ENCODE measurements around the gene PJA2. TPM values are rescaled to one million over a fixed set of nuclear protein-coding genes. Genes with fewer than 3 reads are reported as not detected.

The PJA2 gene
- total and polyA plus RNA-seq, 9 donors: 58.8 to 122 (median 109) TPM

DNA sequence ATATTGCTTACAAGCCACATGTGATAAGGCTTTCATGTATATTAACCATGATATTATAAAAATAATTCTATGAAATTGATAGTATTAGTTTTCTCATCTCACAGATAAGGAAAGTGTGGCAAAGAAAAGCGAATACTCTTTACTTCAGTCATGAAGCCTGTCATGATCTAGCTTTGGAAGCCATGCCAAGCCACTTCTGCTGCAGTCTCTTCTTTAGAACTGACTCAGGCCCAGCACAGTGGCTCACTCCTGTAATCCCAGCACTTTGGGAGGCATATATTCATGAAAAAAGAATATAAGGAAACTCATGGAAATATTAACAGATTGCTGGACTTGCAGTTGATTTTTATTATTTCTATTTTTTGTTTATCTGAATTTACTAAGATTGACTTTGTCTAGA, 42.9 kb upstream of the PJA2 start:
- WGBS, 3 donors: 86 to 98% (median 96%) methylated on average over 1 of the region's 1 CpG
- H3K4me1 ChIP-seq (ENCODE audit: insufficient read depth): no peaks in the 10 kb centered on the region
- no peaks in the 10 kb centered on the region for H3K27me3 ChIP-seq
- no peaks in the 10 kb centered on the region for H3K36me3 ChIP-seq
- TF ChIP-seq POLR2A (IDR thresholded peaks at IDR 0.05) (no peak), EP300 (IDR thresholded peaks at IDR 0.05) (no peak)
- TF ChIP-seq, protein P1, sequence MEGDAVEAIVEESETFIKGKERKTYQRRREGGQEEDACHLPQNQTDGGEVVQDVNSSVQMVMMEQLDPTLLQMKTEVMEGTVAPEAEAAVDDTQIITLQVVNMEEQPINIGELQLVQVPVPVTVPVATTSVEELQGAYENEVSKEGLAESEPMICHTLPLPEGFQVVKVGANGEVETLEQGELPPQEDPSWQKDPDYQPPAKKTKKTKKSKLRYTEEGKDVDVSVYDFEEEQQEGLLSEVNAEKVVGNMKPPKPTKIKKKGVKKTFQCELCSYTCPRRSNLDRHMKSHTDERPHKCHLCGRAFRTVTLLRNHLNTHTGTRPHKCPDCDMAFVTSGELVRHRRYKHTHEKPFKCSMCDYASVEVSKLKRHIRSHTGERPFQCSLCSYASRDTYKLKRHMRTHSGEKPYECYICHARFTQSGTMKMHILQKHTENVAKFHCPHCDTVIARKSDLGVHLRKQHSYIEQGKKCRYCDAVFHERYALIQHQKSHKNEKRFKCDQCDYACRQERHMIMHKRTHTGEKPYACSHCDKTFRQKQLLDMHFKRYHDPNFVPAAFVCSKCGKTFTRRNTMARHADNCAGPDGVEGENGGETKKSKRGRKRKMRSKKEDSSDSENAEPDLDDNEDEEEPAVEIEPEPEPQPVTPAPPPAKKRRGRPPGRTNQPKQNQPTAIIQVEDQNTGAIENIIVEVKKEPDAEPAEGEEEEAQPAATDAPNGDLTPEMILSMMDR (IDR thresholded peaks at IDR 0.05): no peak
- no peak for DNase-seq
- intact Hi-C loops (cut with DNase I): no loop called here
- no peak overlapping the region for H3K27ac ChIP-seq
- H3K4me3 ChIP-seq: no peak overlapping the region
- no peaks in the 10 kb centered on the region for H3K9me3 ChIP-seq

DNA sequence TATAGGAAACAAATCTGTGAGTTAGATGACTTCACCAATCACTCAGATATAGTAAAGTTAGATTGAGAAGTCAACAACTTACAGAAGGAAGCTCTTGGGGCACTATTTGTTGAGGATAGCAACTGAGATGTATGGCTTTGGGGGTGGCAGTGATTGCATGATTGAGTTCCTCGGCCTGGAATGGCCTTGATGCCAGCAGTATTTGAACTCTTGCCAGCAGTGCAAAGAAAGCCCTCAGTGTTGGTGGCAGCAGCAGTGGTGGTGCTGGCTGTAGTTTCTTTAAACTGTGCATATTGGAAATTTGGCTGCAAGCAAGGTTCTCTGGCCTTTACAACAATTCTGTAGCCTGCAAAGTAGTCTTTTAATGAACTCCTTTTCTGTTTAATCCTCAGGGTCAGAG, 41.4 kb upstream of the PJA2 start:
- WGBS, 3 donors: 7 to 62% (median 46%) methylated on average over 1 of the region's 1 CpG

DNA sequence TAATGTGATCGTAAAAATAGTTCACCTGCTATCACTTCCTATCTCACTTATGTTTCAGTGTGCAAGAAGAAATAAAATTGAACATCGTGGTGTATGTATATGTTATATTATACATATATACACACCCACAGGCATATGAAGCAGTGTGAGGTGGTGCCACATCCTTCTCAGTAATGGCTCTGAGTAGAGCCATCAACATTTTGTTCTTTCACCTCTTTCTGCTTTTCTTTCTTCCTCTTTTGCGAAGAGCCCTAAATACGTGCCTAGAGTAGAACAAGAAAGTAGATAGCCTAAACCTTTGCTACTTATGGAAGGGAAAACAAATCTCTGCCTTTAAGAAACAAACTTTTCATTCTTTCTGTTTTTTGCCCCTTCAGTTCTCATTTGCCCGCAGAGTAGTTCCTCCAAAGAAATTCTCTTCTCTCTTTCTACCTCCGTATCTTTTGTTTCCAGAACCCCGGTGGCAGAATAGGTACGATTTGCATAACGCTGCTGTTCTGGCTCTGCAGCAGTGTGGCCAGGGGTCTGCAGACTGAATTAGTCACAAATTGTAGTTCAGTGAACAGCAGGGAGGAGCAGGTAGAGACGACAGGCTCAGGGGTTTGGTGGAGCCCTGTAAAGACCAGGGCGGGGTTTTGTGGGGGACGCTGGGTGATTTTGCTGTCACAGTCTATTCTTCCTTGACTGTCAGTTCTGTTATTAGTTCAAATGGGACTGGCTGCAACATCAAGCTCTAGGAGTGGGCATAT, 40.5 kb upstream of the PJA2 start:
- no peaks in the 10 kb centered on the region for H3K9me3 ChIP-seq
- H3K4me1 ChIP-seq (ENCODE audit: insufficient read depth): no peaks in the 10 kb centered on the region
- no peak for DNase-seq
- no peak for TF ChIP-seq EP300 (IDR thresholded peaks at IDR 0.05)
- TF ChIP-seq POLR2A (IDR thresholded peaks at IDR 0.05): no peak
- TF ChIP-seq, protein P1 (IDR thresholded peaks at IDR 0.05): no peak
- no peak overlapping the region for H3K4me3 ChIP-seq
- H3K27me3 ChIP-seq: no peaks in the 10 kb centered on the region
- H3K36me3 ChIP-seq: no peaks in the 10 kb centered on the region
- WGBS, 3 donors: 75 to 76% (median 75%) methylated on average over 12 of the region's 12 CpGs
- H3K27ac ChIP-seq: no peak overlapping the region
- intact Hi-C loops (cut with DNase I): no loop called here

More for the DNA sequence above, 41.4 kb upstream of the PJA2 start:
- TF ChIP-seq POLR2A (IDR thresholded peaks at IDR 0.05) (no peak), EP300 (IDR thresholded peaks at IDR 0.05) (no peak)
- TF ChIP-seq, protein P1 (IDR thresholded peaks at IDR 0.05): no peak
- no peaks in the 10 kb centered on the region for H3K27me3 ChIP-seq
- H3K4me3 ChIP-seq: no peak overlapping the region
- no peak overlapping the region for H3K27ac ChIP-seq
- intact Hi-C loops (cut with DNase I): no loop called here
- H3K36me3 ChIP-seq: no peaks in the 10 kb centered on the region
- DNase-seq: no peak
- H3K4me1 ChIP-seq (ENCODE audit: insufficient read depth): no peaks in the 10 kb centered on the region
- H3K9me3 ChIP-seq: no peaks in the 10 kb centered on the region

DNA sequence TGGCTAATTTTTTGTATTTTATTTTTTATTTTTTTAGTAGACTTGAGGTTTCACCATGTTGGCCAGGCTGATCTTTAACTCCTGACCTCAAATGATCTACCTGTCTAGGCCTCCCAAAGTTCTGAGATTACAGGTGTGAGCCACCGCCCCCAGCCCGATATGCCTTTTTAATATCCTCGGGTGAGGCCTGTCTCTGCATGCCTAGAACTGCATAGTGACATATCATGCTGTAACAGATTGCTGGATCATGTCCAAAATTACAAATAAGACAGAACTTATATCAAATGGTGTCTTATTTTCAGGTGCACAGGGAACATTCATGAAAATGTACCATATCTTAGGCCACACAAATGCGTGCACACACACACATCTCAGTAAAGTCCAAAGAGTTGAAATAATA, 39.1 kb upstream of the PJA2 start:
- Histone ChIP-seq H3K9me3 (no peaks in the 10 kb centered on the region), H3K4me3 (no peak overlapping the region), H3K36me3 (no peaks in the 10 kb centered on the region), H3K27me3 (no peaks in the 10 kb centered on the region), H3K4me1 (ENCODE audit: insufficient read depth) (no peaks in the 10 kb centered on the region), H3K27ac (no peak overlapping the region)
- no peak for DNase-seq
- 70 to 98% (median 71%) methylated on average over 4 of the region's 4 CpGs for WGBS, 3 donors
- TF ChIP-seq POLR2A (IDR thresholded peaks at IDR 0.05) (no peak), EP300 (IDR thresholded peaks at IDR 0.05) (no peak)
- TF ChIP-seq, protein P1 (IDR thresholded peaks at IDR 0.05): no peak
- intact Hi-C loops (cut with DNase I): no loop called here
